Pancreas (tissue), 10 donors: Measurements from ENCODE around the gene PKP2. TPM values are rescaled to one million over a fixed set of nuclear protein-coding genes. Genes with fewer than 3 reads are reported as not detected.

Experiments
- ATAC-seq, 4 donors: fragments of 200-7000 bp; cut with Tn5 transposase; one replicate each; pipeline versions ENCODE4 v1.8.0 to v1.9.1; 2020; ENCODE audit warnings: mild to moderate bottlenecking in 4 of 4, moderate library complexity in 4 of 4
- DNase-seq, 6 donors: peaks; one replicate each; pipeline ENCODE4 v3.0.0-alpha.2; 2020
- FAIRE-seq: peaks from 2 replicates; lab custom pipeline; 2012; peaks lifted over from hg19 to GRCh38; lab: Jason Lieb, UNC
- H3K27ac ChIP-seq, 4 donors: fragments of 200-600 bp; sonication (generic); 1 replicate in 3 of 4; 2 replicates in 1 of 4; pipeline versions ENCODE4 v1.5.0 to v1.8.0; 2020
- H3K27me3 ChIP-seq, 4 donors: fragments of 200-600 bp; one replicate each; pipeline ENCODE4 v1.8.0; 2021
- H3K36me3 ChIP-seq, 3 donors: fragments of 200-600 bp; sonication (generic) in 1 of 3; one replicate each; pipeline versions ENCODE4 v1.5.0 to v1.8.0; 2020 to 2021
- H3K4me1 ChIP-seq, 3 donors: fragments of 200-600 bp; one replicate each; pipeline ENCODE4 v1.8.0; 2021
- H3K4me3 ChIP-seq, 4 donors: fragments of 200-600 bp; sonication (generic) in 2 of 4; one replicate each; pipeline versions ENCODE4 v1.5.0 to v1.8.0; 2020 to 2021
- H3K9me3 ChIP-seq, 4 donors: fragments of 200-600 bp; one replicate each; pipeline ENCODE4 v1.8.0; 2021
- CTCF ChIP-seq, 4 donors: fragments of 200-600 bp; sonication (generic) in 3 of 4; IDR thresholded peaks; one replicate each; pipeline versions ENCODE4 v1.5.0 to v1.8.0; 2021; ENCODE audit warnings: antibody characterized with exemption in 4 of 4
- WGBS, 2 donors: extraction: QIAGEN DNeasy Blood & Tissue Kit; methylation state at CpG; one replicate each; pipeline ENCODE4 v1.1.7; 2013; 5-methylcytosine and 5-hydroxymethylcytosine counted together
- intact Hi-C, 3 donors: fragments of 100-400 bp; cut with DNase I; formaldehyde crosslinking; loops; one replicate each; pipeline versions ENCODE4 v1.11.1 to v1.14.2; 2022
- polyA plus RNA-seq, 2 donors: library from polyadenylated mRNA; stranded (reverse); fragments of 200-250 nt; gene quantifications; one replicate each; pipeline ENCODE4 v1.2.3, GENCODE V29; 2013
- total RNA-seq, 6 donors: library from RNA; stranded (reverse); fragmentation: NEBNext Ultra II Directional in 4 of 6; extraction: Animal tissue kit (Norgen Biotek cat#: 25700) in 4 of 6; gene quantifications; one replicate each; pipeline versions ENCODE4 v1.2.1 to v1.2.4, GENCODE V29; 2021 to 2023
- donor health status: healthy with polysubstance abuse.
- donor health status: DM: no; HTN: no; CAD: no; lungs with moderate emphysema.
- donor health status: DM: no; HTN: no; CAD: no.
- donor health status: control.
- donor health status: control.
- donor health status: Bipolar disorder and iron deficiency.
- donor health status: DM: yes; HTN: yes; CAD: no.
- donor health status: DM: no; HTN: no; CAD: no.
- donor health status: DM: no; HTN: no; CAD: no.
- donor health status: DM: yes; HTN: yes; CAD: no.

The PKP2 gene
- total and polyA plus RNA-seq, 8 donors = 4.9 to 22.7 (median 12.3) TPM

- DNase-seq (no peak), ATAC-seq (peak in 2 of 4 donors; percentile 29 to 36), FAIRE-seq (no peak)
- H3K4me1 ChIP-seq = no peaks in the 10 kb centered on the region
- H3K27me3 ChIP-seq = no peaks in the 10 kb centered on the region
- no peaks in the 10 kb centered on the region for H3K9me3 ChIP-seq
- H3K27ac ChIP-seq = no peak overlapping the region
- peaks cover 0 to 17% (median 0%) of the 10 kb centered on the region in 3 donors for H3K36me3 ChIP-seq
- intact Hi-C loops = no loop called here
- no peak overlapping the region for H3K4me3 ChIP-seq
- no peak for TF ChIP-seq CTCF (IDR thresholded peaks at IDR 0.05)
- 53 to 64% methylated on average over 4 of the region's 4 CpGs for WGBS, 2 donors
These were observed 42.5 kb downstream of the PKP2 start for GRCh38 chr12:32854097-32854496.

GRCh38 chr12:32847287-32847686 lies 49.3 kb downstream of the PKP2 start:
- intact Hi-C loops = no loop called here
- H3K27ac ChIP-seq = no peak overlapping the region
- no peaks in the 10 kb centered on the region for H3K27me3 ChIP-seq

GRCh38 chr12:32846053-32846452 lies 50.5 kb downstream of the PKP2 start:
- WGBS, 2 donors = 87 to 89% methylated on average over 6 of the region's 6 CpGs
- H3K27ac ChIP-seq = no peak overlapping the region
- H3K9me3 ChIP-seq = no peaks in the 10 kb centered on the region
- H3K4me3 ChIP-seq = no peak overlapping the region
- DNase-seq = no peak
- no peak for FAIRE-seq
- no peak for TF ChIP-seq CTCF (IDR thresholded peaks at IDR 0.05)
- ATAC-seq = no peak
- no peaks in the 10 kb centered on the region for H3K4me1 ChIP-seq
- H3K36me3 ChIP-seq = peaks cover 0 to 18% (median 0%) of the 10 kb centered on the region in 3 donors
- intact Hi-C loops = no loop called here
- no peaks in the 10 kb centered on the region for H3K27me3 ChIP-seq

More at GRCh38 chr12:32847287-32847686, 49.3 kb downstream of the PKP2 start:
- no peak for FAIRE-seq
- Histone ChIP-seq H3K36me3 (peaks cover 0 to 18% (median 0%) of the 10 kb centered on the region in 3 donors), H3K4me3 (no peak overlapping the region), H3K9me3 (no peaks in the 10 kb centered on the region), H3K4me1 (no peaks in the 10 kb centered on the region)
- 91 to 94% methylated on average over 6 of the region's 6 CpGs for WGBS, 2 donors
- no peak for ATAC-seq
- no peak for DNase-seq
- no peak for TF ChIP-seq CTCF (IDR thresholded peaks at IDR 0.05)

- no peak overlapping the region for H3K4me3 ChIP-seq
- intact Hi-C loops = no loop called here
- H3K27ac ChIP-seq = no peak overlapping the region
- H3K27me3 ChIP-seq = no peaks in the 10 kb centered on the region
- H3K4me1 ChIP-seq = no peaks in the 10 kb centered on the region
- no peaks in the 10 kb centered on the region for H3K9me3 ChIP-seq
- peaks cover 0 to 12% (median 0%) of the 10 kb centered on the region in 3 donors for H3K36me3 ChIP-seq
- no peak for TF ChIP-seq CTCF (IDR thresholded peaks at IDR 0.05)
- FAIRE-seq (no peak), ATAC-seq (no peak), DNase-seq (no peak)
These were observed 53.0 kb downstream of the PKP2 start for GRCh38 chr12:32843528-32844095.

- H3K27me3 ChIP-seq = no peaks in the 10 kb centered on the region
- no peak overlapping the region for H3K27ac ChIP-seq
- H3K4me3 ChIP-seq = no peak overlapping the region
- DNase-seq (no peak), FAIRE-seq (no peak), ATAC-seq (no peak)
- no peak for TF ChIP-seq CTCF (IDR thresholded peaks at IDR 0.05)
- H3K36me3 ChIP-seq = peaks cover 0 to 12% (median 0%) of the 10 kb centered on the region in 3 donors
- intact Hi-C loops = no loop called here
- no peaks in the 10 kb centered on the region for H3K9me3 ChIP-seq
- no peaks in the 10 kb centered on the region for H3K4me1 ChIP-seq
- WGBS, 2 donors = 91 to 94% methylated on average over 4 of the region's 4 CpGs
These were observed 55.5 kb downstream of the PKP2 start for GRCh38 chr12:32841061-32841460.
